ENCODE results near the gene MAP1LC3A.

The MAP1LC3A gene

GRCh38 chr20:34532756-34533155 is 25.8 kb upstream of the MAP1LC3A start:
- TF ChIP-seq EZH2 (IDR thresholded peaks at IDR 0.05) = no peak
- no peak for TF ChIP-seq FOXP2 (optimal IDR thresholded peaks at IDR 0.05; ENCODE audit: control extremely low read depth, extremely low read length, insufficient read depth)
- no peak for TF ChIP-seq POLR2AphosphoS5 (IDR thresholded peaks at IDR 0.05; ENCODE audit: borderline replicate concordance, low read depth, low read length)
- Histone ChIP-seq H3K9ac (ENCODE audit: insufficient read length) (no peak overlapping the region), H3K36me3 (ENCODE audit: insufficient read depth, low read length) (peaks cover 56% of the 10 kb centered on the region; the same call in 1 of the 2 replicates), H3K9me3 (ENCODE audit: low read depth, low read length) (no peaks in the 10 kb centered on the region), H3K27ac (no peak overlapping the region), H3K4me3 (no peak overlapping the region)
- DNase-seq (ENCODE audit: low read depth, low spot score) = no peak

- Histone ChIP-seq H3K9me3 (ENCODE audit: low read depth, low read length) (no peaks in the 10 kb centered on the region), H3K36me3 (ENCODE audit: insufficient read depth, low read length) (peaks cover 50% of the 10 kb centered on the region; the same call in 1 of the 2 replicates), H3K4me3 (no peak overlapping the region), H3K27ac (no peak overlapping the region), H3K9ac (ENCODE audit: insufficient read length) (no peak overlapping the region)
- no peak for DNase-seq (ENCODE audit: low read depth, low spot score)
- no peak for TF ChIP-seq FOXP2 (optimal IDR thresholded peaks at IDR 0.05; ENCODE audit: control extremely low read depth, extremely low read length, insufficient read depth)
- no peak for TF ChIP-seq EZH2 (IDR thresholded peaks at IDR 0.05)
- no peak for TF ChIP-seq POLR2AphosphoS5 (IDR thresholded peaks at IDR 0.05; ENCODE audit: borderline replicate concordance, low read depth, low read length)
These were observed 23.9 kb upstream of the MAP1LC3A start for GRCh38 chr20:34534391-34535165.

GRCh38 chr20:34535301-34535840 is 23.1 kb upstream of the MAP1LC3A start:
- no peak overlapping the region for H3K4me3 ChIP-seq
- no peaks in the 10 kb centered on the region for H3K9me3 ChIP-seq (ENCODE audit: low read depth, low read length)
- no peak overlapping the region for H3K27ac ChIP-seq
- TF ChIP-seq EZH2 (IDR thresholded peaks at IDR 0.05) (no peak), POLR2AphosphoS5 (IDR thresholded peaks at IDR 0.05; ENCODE audit: borderline replicate concordance, low read depth, low read length) (0 out of 2 replicates have a peak, but pooled peaks have one; percentile 10), FOXP2 (optimal IDR thresholded peaks at IDR 0.05; ENCODE audit: control extremely low read depth, extremely low read length, insufficient read depth) (no peak)
- peaks cover 42% of the 10 kb centered on the region; the same call in 1 of the 2 replicates for H3K36me3 ChIP-seq (ENCODE audit: insufficient read depth, low read length)
- H3K9ac ChIP-seq (ENCODE audit: insufficient read length) = no peak overlapping the region
- DNase-seq (ENCODE audit: low read depth, low spot score) = no peak

- Histone ChIP-seq H3K27ac (no peak overlapping the region), H3K4me3 (no peak overlapping the region)
- no peak for DNase-seq (ENCODE audit: low read depth, low spot score)
These were observed 22.7 kb upstream of the MAP1LC3A start for GRCh38 chr20:34535857-34536256.

GRCh38 chr20:34536798-34537394 is 21.6 kb upstream of the MAP1LC3A start:
- DNase-seq (ENCODE audit: low read depth, low spot score) = no peak
- H3K9ac ChIP-seq (ENCODE audit: insufficient read length) = no peak overlapping the region
- H3K36me3 ChIP-seq (ENCODE audit: insufficient read depth, low read length) = peaks cover 52% of the 10 kb centered on the region
- H3K9me3 ChIP-seq (ENCODE audit: low read depth, low read length) = no peaks in the 10 kb centered on the region
- no peak for TF ChIP-seq EZH2 (IDR thresholded peaks at IDR 0.05)
- TF ChIP-seq POLR2AphosphoS5 (IDR thresholded peaks at IDR 0.05; ENCODE audit: borderline replicate concordance, low read depth, low read length) = no peak
- no peak for TF ChIP-seq FOXP2 (optimal IDR thresholded peaks at IDR 0.05; ENCODE audit: control extremely low read depth, extremely low read length, insufficient read depth)
- no peak overlapping the region for H3K4me3 ChIP-seq
- H3K27ac ChIP-seq = no peak overlapping the region

More at GRCh38 chr20:34535857-34536256, 22.7 kb upstream of the MAP1LC3A start:
- Histone ChIP-seq H3K9me3 (ENCODE audit: low read depth, low read length) (no peaks in the 10 kb centered on the region), H3K36me3 (ENCODE audit: insufficient read depth, low read length) (peaks cover 43% of the 10 kb centered on the region), H3K9ac (ENCODE audit: insufficient read length) (no peak overlapping the region)
- TF ChIP-seq FOXP2 (optimal IDR thresholded peaks at IDR 0.05; ENCODE audit: control extremely low read depth, extremely low read length, insufficient read depth) (no peak), POLR2AphosphoS5 (IDR thresholded peaks at IDR 0.05; ENCODE audit: borderline replicate concordance, low read depth, low read length) (no peak)

- DNase-seq (ENCODE audit: low read depth, low spot score) = no peak
- Histone ChIP-seq H3K9me3 (ENCODE audit: low read depth, low read length) (no peaks in the 10 kb centered on the region), H3K4me3 (no peak overlapping the region), H3K36me3 (ENCODE audit: insufficient read depth, low read length) (peaks cover 52% of the 10 kb centered on the region), H3K9ac (ENCODE audit: insufficient read length) (no peak overlapping the region), H3K27ac (no peak overlapping the region)
- TF ChIP-seq POLR2AphosphoS5 (IDR thresholded peaks at IDR 0.05; ENCODE audit: borderline replicate concordance, low read depth, low read length) (no peak), FOXP2 (optimal IDR thresholded peaks at IDR 0.05; ENCODE audit: control extremely low read depth, extremely low read length, insufficient read depth) (no peak), EZH2 (IDR thresholded peaks at IDR 0.05) (no peak)
These were observed 20.9 kb upstream of the MAP1LC3A start for GRCh38 chr20:34537651-34538050.

- H3K4me3 ChIP-seq = no peak overlapping the region
- H3K9me3 ChIP-seq (ENCODE audit: low read depth, low read length) = no peaks in the 10 kb centered on the region
- no peak for DNase-seq (ENCODE audit: low read depth, low spot score)
- no peak overlapping the region for H3K27ac ChIP-seq
- no peak overlapping the region for H3K9ac ChIP-seq (ENCODE audit: insufficient read length)
- H3K36me3 ChIP-seq (ENCODE audit: insufficient read depth, low read length) = peaks cover 47% of the 10 kb centered on the region
- TF ChIP-seq POLR2AphosphoS5 (IDR thresholded peaks at IDR 0.05; ENCODE audit: borderline replicate concordance, low read depth, low read length) (no peak), FOXP2 (optimal IDR thresholded peaks at IDR 0.05; ENCODE audit: control extremely low read depth, extremely low read length, insufficient read depth) (no peak), EZH2 (IDR thresholded peaks at IDR 0.05) (no peak)
These were observed 19.8 kb upstream of the MAP1LC3A start for GRCh38 chr20:34538671-34539123.

- TF ChIP-seq FOXP2 (optimal IDR thresholded peaks at IDR 0.05; ENCODE audit: control extremely low read depth, extremely low read length, insufficient read depth) = no peak
- TF ChIP-seq POLR2AphosphoS5 (IDR thresholded peaks at IDR 0.05; ENCODE audit: borderline replicate concordance, low read depth, low read length) = no peak
- TF ChIP-seq EZH2 (IDR thresholded peaks at IDR 0.05) = no peak
- Histone ChIP-seq H3K4me3 (no peak overlapping the region), H3K9ac (ENCODE audit: insufficient read length) (no peak overlapping the region), H3K27ac (no peak overlapping the region), H3K36me3 (ENCODE audit: insufficient read depth, low read length) (peaks cover 39% of the 10 kb centered on the region), H3K9me3 (ENCODE audit: low read depth, low read length) (no peaks in the 10 kb centered on the region)
- DNase-seq (ENCODE audit: low read depth, low spot score) = no peak
These were observed 18.8 kb upstream of the MAP1LC3A start for GRCh38 chr20:34539756-34540155.
